ENCODE results near the gene GALNT14.

GALNT14 gene

DNA sequence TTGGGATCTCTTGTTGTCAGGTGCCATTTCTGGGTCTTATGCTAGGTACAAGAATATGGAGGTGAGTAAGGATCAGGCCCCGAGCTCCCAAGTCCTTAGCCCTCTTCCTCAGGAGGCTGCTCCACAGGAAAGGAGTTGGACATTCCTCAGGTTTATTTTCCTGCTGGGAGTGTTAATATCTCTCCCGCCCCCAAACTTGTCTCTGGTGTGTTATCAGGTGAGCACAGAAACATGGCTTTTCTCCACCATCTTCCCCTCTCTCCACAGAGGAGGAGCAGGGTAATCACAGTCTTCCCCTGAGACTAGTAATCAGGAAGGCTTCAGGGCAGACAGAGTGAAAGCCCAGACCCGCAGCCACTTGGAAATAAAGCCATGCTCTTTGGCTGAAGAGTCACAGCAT is 257.7 kb downstream of the GALNT14 start:
- Histone ChIP-seq H3K4me3 (ENCODE audit: low read depth in 1 of 2, low read length in 1 of 2) (no peak overlapping the region), H3K27ac (no peak overlapping the region), H3K36me3 (no peaks in the 10 kb centered on the region), H3K27me3 (no peaks in the 10 kb centered on the region), H3K4me1 (ENCODE audit: control insufficient read depth in 1 of 2, insufficient read depth in 1 of 2, low read depth in 1 of 2, low read length in 1 of 2) (peaks cover 5 to 9% of the 10 kb centered on the region in 2 experiments), H3K9me3 (no peaks in the 10 kb centered on the region)
- TF ChIP-seq, protein P1, sequence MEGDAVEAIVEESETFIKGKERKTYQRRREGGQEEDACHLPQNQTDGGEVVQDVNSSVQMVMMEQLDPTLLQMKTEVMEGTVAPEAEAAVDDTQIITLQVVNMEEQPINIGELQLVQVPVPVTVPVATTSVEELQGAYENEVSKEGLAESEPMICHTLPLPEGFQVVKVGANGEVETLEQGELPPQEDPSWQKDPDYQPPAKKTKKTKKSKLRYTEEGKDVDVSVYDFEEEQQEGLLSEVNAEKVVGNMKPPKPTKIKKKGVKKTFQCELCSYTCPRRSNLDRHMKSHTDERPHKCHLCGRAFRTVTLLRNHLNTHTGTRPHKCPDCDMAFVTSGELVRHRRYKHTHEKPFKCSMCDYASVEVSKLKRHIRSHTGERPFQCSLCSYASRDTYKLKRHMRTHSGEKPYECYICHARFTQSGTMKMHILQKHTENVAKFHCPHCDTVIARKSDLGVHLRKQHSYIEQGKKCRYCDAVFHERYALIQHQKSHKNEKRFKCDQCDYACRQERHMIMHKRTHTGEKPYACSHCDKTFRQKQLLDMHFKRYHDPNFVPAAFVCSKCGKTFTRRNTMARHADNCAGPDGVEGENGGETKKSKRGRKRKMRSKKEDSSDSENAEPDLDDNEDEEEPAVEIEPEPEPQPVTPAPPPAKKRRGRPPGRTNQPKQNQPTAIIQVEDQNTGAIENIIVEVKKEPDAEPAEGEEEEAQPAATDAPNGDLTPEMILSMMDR (IDR thresholded peaks at IDR 0.05): no peak

DNA sequence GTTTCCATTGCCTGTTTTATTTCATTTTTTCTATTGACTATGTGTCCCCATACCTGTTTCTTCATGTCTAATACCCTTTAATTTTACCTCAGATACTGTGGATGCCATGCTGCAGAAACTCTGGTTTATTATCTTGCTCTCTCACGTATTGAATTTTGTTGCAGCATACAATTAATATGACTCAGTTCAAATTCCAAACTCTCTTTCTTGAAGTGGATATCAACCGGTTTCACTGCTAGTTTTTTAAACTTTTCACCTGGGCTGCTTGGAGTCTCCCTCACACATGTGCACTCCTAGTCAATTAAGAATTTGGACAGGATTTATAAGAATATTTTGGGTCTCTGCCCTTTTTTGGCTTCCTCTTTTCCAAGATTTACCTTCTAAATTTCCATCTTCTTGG is 260.4 kb downstream of the GALNT14 start:
- TF ChIP-seq, protein P1 (IDR thresholded peaks at IDR 0.05): no peak
- no peaks in the 10 kb centered on the region for H3K36me3 ChIP-seq
- no peaks in the 10 kb centered on the region for H3K4me1 ChIP-seq (ENCODE audit: control insufficient read depth in 1 of 2, insufficient read depth in 1 of 2, low read depth in 1 of 2, low read length in 1 of 2)
- no peaks in the 10 kb centered on the region for H3K27me3 ChIP-seq
- H3K9me3 ChIP-seq: no peaks in the 10 kb centered on the region
- H3K4me3 ChIP-seq (ENCODE audit: low read depth in 1 of 2, low read length in 1 of 2): no peak overlapping the region
- no peak overlapping the region for H3K27ac ChIP-seq

DNA sequence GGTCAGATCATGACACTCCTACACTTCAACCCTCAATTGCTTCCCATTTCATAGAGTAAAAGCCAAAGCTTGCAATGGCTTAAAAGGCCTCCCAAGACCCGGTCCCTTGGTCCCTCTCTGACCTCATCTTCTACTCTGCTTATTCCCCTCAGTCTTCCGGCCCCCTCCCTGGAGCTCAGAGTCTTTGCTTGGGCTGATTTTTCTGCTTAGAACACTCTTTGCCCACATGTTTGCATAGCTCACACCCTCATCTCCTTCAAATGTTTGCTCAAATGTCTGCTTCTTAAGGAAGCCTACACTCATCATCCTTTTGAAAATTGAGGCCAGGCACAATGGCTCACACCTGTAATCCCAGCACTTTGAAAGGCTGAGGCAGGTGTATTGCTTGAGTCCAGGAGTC is 265.4 kb downstream of the GALNT14 start:
- H3K27me3 ChIP-seq: no peaks in the 10 kb centered on the region
- no peaks in the 10 kb centered on the region for H3K36me3 ChIP-seq
- no peaks in the 10 kb centered on the region for H3K9me3 ChIP-seq
- TF ChIP-seq, protein P1 (IDR thresholded peaks at IDR 0.05): no peak
- no peak overlapping the region for H3K4me3 ChIP-seq (ENCODE audit: low read depth in 1 of 2, low read length in 1 of 2)
- no peak overlapping the region for H3K27ac ChIP-seq
- H3K4me1 ChIP-seq (ENCODE audit: control insufficient read depth in 1 of 2, insufficient read depth in 1 of 2, low read depth in 1 of 2, low read length in 1 of 2): peaks cover under 1 to 3% of the 10 kb centered on the region in 2 experiments

DNA sequence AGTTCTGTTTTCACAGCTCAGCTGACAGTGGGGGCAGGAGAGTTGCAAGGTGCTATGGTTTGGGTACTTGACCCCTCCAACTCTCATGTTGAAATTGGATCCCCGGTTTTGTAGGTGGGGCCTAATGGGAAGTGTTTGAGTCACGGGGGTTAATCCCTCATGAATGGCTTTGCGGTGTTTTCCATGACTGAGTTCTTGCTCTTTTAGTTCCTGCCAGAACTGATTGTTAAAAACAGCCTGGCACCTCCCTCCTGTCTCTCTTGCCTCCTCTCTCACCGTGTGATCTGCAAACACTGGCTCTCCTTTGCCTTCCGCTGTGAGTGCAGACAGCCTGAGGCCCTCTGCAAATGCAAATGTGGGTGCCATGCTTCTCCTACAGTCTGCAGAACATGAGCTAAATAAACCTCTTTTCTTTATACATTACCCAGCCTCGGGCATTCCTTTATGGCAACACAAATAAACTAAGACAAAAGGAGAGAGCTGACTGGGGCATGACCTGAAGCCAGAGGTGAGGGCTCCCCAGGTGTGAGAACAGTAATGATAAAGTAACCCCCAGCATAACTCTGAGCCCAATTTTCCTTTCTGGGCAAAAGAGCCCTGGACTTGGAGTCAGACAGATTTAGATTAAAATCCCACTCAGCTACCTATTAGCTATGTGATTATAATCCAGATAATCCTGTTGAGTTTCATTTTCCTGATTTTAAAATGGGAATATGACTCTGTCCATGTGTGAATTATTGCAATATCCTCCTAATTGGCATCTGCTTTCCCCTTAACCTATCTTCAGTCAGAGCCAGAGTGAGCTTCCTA is 266.1 kb downstream of the GALNT14 start:
- Histone ChIP-seq H3K9me3 (no peaks in the 10 kb centered on the region), H3K36me3 (no peaks in the 10 kb centered on the region), H3K27ac (no peak overlapping the region), H3K4me1 (ENCODE audit: control insufficient read depth in 1 of 2, insufficient read depth in 1 of 2, low read depth in 1 of 2, low read length in 1 of 2) (peaks cover 6 to 9% of the 10 kb centered on the region in 2 experiments), H3K4me3 (ENCODE audit: low read depth in 1 of 2, low read length in 1 of 2) (no peak overlapping the region), H3K27me3 (no peaks in the 10 kb centered on the region)
- TF ChIP-seq, protein P1 (IDR thresholded peaks at IDR 0.05): no peak

DNA sequence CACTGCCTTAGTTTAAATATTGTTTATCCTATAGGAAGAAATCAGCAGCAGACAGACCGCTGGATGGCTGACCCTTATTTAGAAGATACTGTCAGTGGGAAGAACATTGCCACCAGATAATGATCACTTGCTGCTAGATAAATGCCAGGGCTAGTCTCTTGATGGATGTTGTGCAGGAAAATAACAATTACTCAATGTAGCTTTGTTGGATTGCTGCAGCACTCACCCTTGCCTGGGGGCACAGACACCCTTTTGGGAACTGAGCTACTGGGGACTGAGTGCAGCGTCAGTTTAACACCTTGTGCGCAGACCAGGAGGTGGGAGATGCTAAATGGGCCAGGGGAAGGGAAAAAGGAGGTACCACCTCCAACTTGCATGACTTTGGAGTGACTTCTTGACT is 266.8 kb downstream of the GALNT14 start:
- H3K27ac ChIP-seq: no peak overlapping the region
- H3K27me3 ChIP-seq: no peaks in the 10 kb centered on the region
- TF ChIP-seq, protein P1 (IDR thresholded peaks at IDR 0.05): no peak
- no peak overlapping the region for H3K4me3 ChIP-seq (ENCODE audit: low read depth in 1 of 2, low read length in 1 of 2)
- no peaks in the 10 kb centered on the region for H3K36me3 ChIP-seq
- H3K9me3 ChIP-seq: no peaks in the 10 kb centered on the region
- peaks cover 14 to 16% of the 10 kb centered on the region in 2 experiments for H3K4me1 ChIP-seq (ENCODE audit: control insufficient read depth in 1 of 2, insufficient read depth in 1 of 2, low read depth in 1 of 2, low read length in 1 of 2)

All from neutrophil (primary cell).